ENCODE data around the gene AHNAK.
"Not testable (repeated sequence)": the region's sequence is repeated elsewhere in the genome, so short reads cannot be mapped to it uniquely, and the experiment has no call there.

Gene AHNAK

GRCh38 chr11:62505059-62505439 is 41.6 kb downstream of the AHNAK start:
- no peak for TF ChIP-seq CTCF (IDR thresholded peaks at IDR 0.05; ENCODE audit: extremely low read depth, missing control alignments)

GRCh38 chr11:62504158-62504973 is 42.2 kb downstream of the AHNAK start:
- no peak for DNase-seq (ENCODE audit: low spot score)
- no peak for TF ChIP-seq CTCF (IDR thresholded peaks at IDR 0.05; ENCODE audit: extremely low read depth, missing control alignments)

More at GRCh38 chr11:62505059-62505439, 41.6 kb downstream of the AHNAK start:
- DNase-seq (ENCODE audit: low spot score): no peak

GRCh38 chr11:62502030-62502730 is 44.4 kb downstream of the AHNAK start:
- DNase-seq (ENCODE audit: low spot score): no peak
- no peak for TF ChIP-seq CTCF (IDR thresholded peaks at IDR 0.05; ENCODE audit: extremely low read depth, missing control alignments)

- TF ChIP-seq CTCF (IDR thresholded peaks at IDR 0.05; ENCODE audit: extremely low read depth, missing control alignments): no peak
- DNase-seq (ENCODE audit: low spot score): no peak
These were observed 45.1 kb downstream of the AHNAK start for GRCh38 chr11:62501432-62501891.

- no peak for TF ChIP-seq CTCF (IDR thresholded peaks at IDR 0.05; ENCODE audit: extremely low read depth, missing control alignments)
- no peak for DNase-seq (ENCODE audit: low spot score)
These were observed 46.0 kb downstream of the AHNAK start for GRCh38 chr11:62500650-62501030.

GRCh38 chr11:62499944-62500649 is 46.5 kb downstream of the AHNAK start:
- DNase-seq (ENCODE audit: low spot score): no peak
- no peak for TF ChIP-seq CTCF (IDR thresholded peaks at IDR 0.05; ENCODE audit: extremely low read depth, missing control alignments)

GRCh38 chr11:62499311-62499943 is 47.2 kb downstream of the AHNAK start:
- DNase-seq (ENCODE audit: low spot score): not testable (repeated sequence)

All from GM20000 (cell line).